Islet precursor cell (in vitro differentiated cells): Measurements from ENCODE around the gene KIAA1210.
A peak's percentile ranks its signal among the peaks of the same experiment; 100 is the strongest.

Source experiments
- DNase-seq: peaks from one replicate; pipeline ENCODE4 v3.0.0-alpha.2; 2018

KIAA1210 gene

DNA sequence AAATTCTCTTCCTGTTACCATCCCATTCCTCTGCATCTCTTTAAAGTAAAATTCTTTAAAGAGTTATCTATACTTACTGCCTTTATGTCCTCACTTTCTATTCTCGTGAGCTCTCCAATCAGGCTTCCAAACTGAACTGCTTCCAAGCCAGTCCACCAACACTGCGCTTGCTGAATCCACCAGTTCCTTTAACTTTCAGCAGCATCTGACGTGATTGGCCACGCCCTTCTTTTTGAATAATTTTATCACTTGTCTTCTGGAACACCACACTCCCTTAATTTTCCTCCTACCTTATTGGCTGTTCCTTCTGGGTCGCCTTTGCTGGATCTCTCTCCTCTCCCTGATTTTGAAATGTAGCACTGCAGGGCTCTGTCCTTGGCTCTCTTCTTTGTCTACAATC is at the start of gene KIAA1210:
TSS of gene KIAA1210 (minus strand) at position 163 of the 400 bp plus-strand sequence. CDS start 4,170 bp downstream, outside the sequence.
- no peak for DNase-seq

DNA sequence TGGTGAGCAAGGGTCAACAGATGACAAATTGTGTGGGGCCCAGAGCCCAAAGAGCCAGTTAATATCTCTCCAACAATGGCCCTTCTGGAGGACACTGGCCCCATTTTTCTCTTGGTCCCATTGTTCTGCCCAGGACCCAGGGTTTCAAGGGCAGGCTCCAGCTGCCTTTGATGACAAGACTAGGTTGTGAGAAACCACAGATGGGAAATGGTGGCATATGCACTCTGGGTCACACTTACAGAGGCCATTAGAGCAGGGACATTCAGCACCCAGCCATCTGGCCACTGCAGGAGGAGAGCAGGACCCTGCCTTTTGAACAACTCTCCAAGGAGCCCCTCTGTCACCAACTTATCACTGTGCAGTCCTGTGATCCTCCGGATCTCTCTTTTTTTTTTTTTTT is 49.7 kb upstream of the KIAA1210 start:
- no peak for DNase-seq

DNA sequence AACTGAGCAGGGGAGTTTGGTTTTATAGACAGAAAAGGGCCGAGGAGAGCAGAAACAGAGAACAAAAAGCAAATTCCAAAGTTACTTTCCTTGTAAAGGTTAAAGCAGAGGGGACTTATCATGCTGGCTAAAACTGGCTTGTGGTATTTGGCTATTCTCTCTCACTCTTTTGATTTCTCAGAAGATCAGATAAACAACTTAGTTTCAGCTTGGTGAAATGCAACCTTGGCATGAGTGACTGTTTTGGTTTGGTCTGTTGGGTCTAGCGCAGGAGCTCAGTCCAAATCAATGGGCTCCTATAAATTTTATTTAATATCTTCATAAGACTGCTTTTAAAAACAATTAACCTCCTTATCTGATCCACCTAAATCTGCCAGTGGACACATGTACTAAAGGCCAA is 47.3 kb upstream of the KIAA1210 start:
- no peak for DNase-seq

DNA sequence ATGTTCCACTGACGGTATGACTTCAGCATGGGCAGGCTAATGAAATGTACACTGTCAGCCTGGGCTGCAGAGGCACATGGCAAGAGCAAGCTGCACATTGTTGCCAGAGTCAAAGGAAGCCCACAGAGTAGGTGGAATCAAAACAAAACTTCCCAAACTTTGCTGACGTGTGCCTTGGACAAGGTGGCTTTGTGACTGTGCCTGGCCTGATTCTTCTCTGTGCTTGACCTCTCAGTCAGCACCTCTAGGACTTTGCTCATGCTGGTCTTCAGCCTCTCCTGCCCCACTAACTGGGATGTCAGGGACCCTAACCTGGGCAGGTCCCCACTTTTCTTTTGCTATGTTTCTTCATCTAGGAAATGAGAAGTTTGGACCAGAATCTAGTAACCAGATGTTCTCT is 40.5 kb upstream of the KIAA1210 start:
- DNase-seq, result no peak

DNA sequence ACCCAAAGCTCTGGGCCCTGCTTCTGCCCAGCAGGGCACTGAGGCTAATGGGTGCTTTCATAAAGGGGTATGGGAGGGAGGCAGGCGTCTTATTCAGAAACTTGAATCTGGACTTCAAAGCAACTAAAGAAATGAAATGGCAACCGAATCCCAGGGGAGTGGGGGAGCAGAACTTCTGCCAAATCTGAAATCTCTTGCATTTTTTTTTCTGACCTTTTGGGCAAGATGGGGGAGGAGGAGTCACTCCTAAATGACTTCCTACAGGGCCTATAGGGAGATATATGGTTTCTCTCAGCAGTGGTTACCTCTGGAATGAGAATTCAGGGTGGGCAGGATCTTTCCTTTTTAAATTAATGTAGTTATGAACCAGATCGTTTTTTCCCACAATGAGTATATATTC is 30.6 kb upstream of the KIAA1210 start:
- DNase-seq, result no peak

DNA sequence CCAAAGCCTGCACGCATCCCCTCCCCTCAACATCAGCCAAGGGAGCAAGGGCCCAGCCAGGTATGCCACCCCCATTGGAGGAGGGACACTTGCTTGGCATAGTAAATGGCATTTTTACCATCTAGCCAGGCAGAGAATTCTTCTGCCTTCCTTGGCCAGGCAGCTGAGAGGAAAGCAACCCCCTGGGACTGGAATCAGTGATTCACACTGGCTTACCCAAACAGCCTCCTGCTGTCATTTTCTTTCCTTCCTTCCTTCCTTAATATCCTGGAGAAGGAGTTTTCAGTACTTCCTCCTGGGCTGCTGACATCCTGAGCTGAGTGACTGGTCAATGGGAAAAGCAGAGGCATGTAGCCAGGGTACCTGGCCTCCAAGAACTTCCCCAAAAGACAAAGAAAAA is 28.6 kb upstream of the KIAA1210 start:
- DNase-seq, result no peak

DNA sequence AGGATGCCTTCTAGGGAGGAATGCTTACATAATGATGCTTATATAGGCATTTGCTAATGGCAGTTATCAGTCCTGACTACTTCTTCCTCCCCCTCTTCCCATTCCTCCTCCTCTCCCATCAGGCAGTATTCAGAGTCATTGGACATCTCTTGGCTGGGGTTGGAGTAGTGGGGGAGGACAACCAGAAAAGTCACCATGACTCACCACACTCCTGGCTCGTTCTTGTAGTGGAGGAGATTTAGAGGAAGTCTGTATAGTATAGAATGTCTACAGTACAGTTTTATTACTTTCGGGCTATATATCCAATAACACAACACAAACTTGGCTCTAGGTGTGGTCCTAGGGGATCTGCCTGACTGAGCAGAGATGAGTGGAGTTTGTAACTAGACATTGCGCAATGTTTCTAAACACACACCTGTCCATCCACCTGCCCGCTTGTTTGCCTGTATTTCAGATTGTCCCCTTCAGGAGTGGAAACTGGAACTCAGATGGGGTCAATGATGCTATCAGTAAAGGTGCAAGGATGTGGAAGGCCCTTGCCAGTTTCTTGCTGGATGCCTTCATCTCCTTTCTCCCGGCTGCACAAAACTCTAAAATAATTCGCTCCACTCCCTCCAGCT is 27.9 kb upstream of the KIAA1210 start:
- no peak for DNase-seq

DNA sequence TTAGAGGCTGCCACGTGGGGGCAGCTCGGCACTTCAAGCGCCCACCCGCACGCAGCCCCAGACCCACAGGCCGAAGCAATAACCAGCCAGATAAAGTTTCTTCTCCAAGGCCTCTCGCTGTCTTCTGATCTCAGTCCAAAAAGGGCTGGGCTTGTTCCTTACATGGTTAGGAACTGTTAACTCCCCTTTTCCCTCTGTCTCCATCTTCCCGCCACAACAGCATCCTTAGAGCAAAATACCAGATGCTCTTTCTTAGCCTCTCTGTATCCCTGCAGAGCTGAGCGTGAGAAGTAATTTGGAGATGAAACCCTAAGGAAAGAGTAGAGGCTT is 23.4 kb upstream of the KIAA1210 start:
- DNase-seq, result no peak

DNA sequence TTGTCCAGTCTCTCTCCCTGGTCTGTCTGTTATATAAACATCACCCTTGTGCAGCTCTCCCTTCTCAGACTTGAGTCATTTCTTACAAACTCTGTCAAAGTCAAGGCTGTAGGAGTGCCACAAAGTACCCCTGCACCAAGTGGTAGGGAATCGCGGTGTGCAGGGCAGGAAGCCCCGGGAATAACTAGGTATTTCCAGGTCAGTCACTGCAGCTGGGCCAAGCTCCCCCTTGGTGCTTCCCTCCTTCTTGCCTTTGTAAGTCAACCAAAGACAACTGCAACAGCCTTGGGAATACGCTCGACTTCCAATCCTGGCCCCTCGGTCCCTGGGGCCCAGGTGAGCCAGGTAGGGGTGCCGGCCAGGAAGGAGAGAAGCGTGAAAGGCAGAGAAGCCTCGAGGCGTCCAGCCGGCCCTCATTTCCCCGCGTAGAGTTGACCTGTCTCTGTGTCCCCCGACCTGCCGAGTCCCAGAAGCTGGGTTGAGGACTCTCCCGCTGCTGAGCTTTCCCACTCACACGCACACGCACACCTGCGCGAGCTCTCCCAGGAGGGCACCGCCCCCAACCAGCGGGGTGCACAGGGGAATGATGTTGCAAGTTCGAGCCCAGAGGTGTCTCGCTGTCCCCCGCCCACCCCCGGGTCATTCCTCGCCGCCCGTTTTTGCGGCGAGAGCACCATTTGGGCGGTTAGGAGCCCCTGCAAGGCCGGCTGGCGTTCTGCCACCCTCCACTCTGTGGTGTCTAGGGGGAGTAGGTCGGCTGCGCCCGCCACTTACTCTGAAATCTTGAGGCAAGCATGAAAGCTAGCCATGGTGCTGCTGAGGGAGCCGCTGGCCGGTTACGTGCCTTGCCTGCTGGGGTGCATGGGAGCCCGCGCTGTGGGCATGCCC is 22.8 kb upstream of the KIAA1210 start:
- no peak for DNase-seq

GRCh38 chrX:119147486-119147885 is 19.9 kb upstream of the KIAA1210 start:
- DNase-seq, result no peak

GRCh38 chrX:119145241-119145653 is 17.6 kb upstream of the KIAA1210 start:
- DNase-seq, result no peak

GRCh38 chrX:119134466-119134865 is 6.9 kb upstream of the KIAA1210 start:
- DNase-seq, result no peak

- no peak for DNase-seq
Measured at GRCh38 chrX:119132961-119133360, 5.3 kb upstream of the KIAA1210 start.

DNA sequence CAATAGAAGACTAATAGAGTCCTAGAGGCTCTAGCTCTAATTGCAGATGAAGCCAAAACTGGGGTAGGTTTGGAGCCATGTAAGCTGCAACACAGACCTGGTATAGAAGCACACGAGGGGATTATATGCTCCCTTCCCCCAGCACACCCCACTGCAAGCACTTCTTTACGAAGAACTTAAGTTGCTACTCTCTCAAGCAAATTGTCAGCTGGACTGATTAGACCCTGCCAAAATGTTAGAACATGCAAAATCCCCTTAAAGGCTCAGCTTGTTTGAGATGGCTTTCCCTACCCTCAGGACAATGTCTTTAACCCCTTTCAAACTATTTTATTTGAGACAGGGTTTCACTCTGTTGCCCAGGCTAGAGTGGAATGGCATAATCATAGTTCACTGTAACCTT is 4.7 kb upstream of the KIAA1210 start:
- no peak for DNase-seq

DNA sequence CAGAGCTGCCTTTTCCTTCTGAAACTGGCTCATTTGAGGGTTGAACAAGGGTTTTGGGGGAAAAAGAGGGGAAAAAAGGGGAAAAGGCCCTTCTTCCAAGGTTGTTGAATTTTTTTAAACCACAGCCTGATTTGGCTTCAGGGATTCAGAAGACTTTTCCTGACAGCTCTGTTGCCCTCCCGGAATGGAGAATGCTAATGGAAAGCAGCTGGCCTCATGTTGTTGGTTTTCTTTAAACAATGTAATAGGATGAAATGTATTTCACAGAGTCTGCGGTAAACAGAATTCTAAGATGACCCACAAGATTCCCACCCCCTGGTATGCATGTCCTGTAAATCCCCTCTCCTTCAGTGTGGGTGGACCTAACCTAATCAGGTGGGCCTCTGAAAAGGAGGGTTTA is 3.3 kb upstream of the KIAA1210 start:
- no peak for DNase-seq

DNA sequence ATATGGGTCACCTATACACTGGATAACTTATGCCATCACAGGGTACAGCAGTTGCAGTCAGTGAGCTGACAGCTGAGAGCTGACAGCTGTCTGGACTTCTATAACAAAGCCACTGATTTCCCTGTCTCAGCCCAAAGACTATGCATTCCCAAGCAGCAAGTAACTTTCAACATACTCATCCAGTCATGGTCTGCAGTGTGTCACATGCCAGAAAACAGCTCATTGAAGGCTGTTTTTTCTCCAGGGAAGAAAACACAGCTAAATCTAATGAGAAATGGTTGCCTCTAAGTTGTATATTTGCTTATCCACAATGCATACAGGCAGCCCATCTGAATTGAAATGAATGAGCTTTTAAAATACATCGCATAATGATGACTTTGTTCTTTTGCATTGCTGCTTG is 6.3 kb downstream of the KIAA1210 start:
- DNase-seq, result peak; percentile 59

GRCh38 chrX:119118780-119119395 is 8.7 kb downstream of the KIAA1210 start:
- DNase-seq, result peak; percentile 80

GRCh38 chrX:119107206-119107605 is 20.4 kb downstream of the KIAA1210 start:
- no peak for DNase-seq

GRCh38 chrX:119105826-119106225 is 21.8 kb downstream of the KIAA1210 start:
- no peak for DNase-seq

- DNase-seq, result no peak
Measured at GRCh38 chrX:119101168-119101567, 26.4 kb downstream of the KIAA1210 start.

DNA sequence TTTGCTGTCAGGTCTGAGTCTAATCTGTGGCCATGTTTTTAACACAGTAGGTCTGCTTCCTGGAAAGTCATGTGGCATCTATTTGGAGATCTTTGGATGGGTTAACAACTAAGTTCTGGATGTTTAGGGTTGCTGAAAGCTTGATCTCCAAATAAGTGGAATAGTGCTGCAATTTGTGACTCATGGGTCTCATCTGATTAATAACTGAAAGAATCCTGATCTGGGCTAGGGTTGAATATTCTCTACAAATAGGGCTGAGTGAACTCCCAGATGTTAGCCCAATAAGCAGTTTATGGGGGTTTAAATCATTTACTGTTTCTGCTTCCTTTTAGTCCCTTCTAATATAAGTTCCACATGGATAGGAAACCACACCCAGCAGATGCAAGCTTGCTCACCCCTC is 31.7 kb downstream of the KIAA1210 start:
- no peak for DNase-seq

GRCh38 chrX:119094819-119095218 is 32.8 kb downstream of the KIAA1210 start:
- no peak for DNase-seq

DNA sequence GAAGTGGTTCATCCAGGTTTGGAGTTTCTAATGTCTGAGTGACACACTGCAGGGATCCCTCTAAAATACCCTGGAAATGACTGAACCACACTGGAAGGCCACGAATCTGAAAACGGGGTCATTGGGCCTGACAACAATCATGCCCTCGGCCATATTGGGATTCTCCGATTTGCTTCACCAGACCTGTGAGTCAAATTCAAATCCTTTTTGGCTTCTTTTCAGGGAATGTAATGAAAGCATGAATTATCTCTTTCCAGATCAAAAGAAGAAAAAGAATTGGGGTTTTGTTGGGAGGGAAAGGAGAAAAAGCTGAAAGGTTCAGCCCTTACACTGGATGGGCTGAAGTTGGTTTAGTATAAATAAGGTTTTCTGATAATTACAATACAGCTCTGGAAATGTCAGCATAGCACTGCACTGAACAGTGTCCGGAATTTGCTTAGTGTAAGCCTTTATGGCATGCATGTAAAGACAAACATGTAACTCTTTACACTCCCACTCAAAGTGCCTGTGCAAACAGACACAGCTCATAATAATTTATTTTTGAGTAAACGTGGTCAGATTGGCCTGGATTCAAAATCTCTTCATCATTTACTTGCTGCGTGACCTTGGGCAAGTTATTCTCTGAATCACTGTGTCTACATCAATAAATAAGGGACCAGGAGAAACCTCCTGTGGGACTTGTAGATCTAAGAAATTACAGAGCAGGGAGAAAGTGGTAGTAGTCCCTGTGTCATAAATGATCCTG is 33.4 kb downstream of the KIAA1210 start:
- DNase-seq, result no peak
